Embryonic facial prominence (tissue), 1 donor: ENCODE data around the gene CBY1.
A peak's percentile ranks its signal among the peaks of the same experiment; 100 is the strongest.

Experiments
- DNase-seq: peaks from one replicate; pipeline ENCODE4 v3.0.0-alpha.2; 2016; ENCODE audit errors: extremely low spot score

Gene CBY1

DNA sequence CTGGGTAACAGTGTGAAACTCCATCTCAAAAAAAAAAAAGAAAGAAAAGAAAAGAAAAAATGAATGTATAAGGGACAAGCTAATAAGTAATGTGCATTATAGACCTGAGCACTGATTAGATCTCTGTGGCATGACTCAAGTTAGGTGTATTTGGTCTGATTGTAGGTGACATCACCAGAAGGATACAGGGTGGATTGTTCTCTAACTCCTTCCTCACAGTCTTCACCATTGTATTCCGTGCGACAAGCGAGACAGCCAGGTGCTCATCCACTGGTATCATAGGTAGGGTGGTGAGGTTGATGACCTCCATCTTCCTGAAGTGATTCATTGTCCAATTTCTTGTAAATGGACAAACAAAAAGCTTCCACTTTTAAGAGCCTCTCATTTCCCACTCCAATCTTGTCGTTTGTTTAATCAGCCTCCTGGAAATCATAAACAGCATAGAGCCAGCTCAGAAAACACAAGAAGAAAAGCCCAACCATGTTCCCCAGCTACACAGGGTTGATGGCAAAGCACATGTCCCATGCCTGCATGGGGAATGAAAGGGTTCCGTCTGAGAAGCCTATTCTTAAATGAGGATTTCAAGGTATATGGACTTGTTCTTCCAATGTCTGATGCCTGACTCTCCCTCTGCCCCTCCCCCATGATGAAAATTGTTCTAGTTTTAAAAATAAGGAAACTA lies 6.5 kb upstream of the CBY1 start:
- DNase-seq, result no peak

DNA sequence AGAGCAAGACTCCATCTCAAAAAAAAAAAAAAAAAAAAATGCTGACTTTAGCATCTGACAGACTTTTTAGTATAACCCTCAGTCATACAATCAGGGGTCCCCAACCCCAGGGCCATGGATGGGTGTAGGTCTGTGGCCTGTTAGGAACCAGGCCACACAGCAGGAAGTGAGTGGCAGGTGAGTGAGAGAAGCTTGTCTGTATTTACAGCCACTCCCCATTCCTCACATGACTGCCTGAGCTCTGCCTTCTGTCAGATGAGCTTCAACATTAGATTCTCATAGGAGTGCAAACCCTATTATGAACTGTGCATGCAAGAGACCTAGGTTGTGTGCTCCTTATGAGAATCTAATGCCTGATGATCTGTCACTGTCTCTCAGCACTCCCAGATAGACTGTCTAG lies 3.6 kb upstream of the CBY1 start:
- DNase-seq, result no peak

DNA sequence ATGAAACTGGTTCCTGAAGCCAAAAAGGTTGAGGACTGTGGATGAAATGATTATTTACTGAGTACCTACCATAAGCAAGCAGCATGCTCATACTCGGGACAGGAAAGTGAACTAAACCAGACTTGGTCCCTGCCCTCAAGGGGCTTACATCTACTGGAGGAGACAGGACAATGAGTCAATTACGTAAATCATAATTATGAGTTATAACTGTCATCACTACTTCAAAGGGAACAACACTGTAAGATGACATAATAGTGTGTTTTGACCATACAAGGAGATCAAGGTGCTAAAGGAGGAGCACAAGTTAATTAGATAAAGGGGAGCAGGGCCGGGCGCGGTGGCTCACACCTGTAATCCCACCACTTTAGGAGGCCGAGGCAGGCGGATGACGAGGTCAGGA lies 2.7 kb upstream of the CBY1 start:
- no peak for DNase-seq

DNA sequence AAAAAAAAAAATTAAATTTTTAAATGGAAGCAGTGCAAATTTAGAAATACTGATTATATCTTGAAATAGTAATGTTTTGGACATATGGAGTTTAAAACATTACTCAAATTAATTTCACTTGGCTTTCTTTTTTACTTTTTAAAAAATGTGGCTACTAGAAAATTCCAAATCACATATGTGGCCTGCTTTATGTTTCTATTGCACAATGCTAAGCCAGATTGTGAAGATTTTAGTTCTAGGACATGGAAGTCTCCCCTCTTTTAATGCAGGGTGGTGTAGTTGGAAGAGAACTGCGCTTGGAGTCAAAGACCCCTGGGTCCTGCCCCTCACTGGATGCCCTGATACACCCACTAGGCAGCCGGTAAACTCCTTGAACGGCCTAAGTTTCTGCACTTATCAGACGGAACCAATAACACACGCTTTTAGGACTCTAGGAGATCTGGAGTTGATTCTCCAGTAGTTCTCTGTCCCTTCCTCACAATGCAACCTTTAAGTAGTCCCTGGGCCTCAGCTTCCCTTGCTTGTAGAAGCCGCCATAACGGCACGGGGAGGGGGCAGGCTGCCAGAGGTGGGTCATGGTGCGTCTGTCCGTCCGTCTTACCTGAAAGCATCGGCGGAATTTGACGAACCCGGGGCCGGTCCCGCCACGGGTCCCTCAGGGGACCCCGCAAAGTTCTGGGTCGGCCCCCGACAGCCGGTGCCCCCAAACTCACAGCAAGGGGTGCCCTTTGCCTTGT lies 751 bp upstream of the CBY1 start:
- DNase-seq, result peak; percentile 11

DNA sequence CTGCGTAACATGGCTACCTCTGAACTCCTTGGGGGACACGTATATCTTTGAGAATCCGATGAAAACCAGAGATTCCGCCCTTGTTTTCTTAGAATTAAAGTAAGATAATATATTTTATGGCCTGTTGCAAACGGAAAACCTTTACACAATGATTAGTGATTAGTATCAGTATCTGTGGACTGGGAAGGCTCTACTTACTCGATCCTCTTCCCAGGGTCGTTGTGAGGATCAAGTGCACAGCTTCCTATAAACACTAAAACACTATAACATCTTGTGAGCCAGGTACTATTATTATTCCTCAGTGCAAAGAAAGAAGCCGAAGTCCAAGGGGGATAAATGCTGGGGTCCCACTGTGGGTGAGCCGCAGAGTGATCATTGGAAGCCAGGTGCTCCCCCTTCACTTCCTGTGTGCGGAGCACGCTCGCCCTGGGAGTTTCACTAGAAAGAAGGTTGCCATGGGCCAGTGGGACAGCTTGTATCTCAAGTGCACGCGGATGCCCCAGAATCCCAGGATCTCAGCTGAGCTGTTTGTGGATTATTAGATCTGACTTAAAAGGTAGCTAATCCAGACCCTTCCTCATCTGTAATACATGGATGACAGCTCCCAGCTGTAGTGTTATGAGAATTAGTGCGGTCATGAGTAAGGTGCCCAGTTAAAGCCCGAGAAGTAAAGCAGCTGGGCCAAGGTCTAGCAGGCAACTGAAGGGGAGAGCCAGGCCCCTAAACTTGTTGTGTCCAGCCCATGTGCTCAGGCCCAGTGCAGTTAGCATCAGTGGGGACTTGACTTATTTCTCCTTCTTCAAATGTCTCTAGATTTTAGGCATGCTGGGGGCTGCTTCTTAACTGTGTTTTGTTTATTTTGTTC lies 839 bp downstream of the CBY1 start:
- DNase-seq, result no peak

DNA sequence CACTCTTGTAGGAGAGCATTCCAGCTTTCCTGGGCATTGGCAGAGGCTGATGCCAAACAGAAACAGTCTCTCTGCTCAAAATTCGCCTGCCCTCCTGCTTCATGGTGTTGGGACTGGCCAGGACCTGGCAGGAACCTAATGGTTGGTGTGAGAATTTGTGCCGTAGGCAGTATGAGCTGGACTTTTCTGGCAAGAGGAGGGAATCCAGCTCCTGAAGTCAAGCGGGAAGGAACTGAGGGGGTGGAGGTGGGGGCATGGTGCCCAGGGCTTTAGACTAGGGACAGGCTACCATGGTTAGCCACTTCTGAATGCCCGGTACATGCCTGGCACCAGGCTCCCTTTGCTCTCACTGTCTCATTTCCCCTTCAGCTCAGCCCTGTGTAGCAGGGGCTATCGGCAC lies 18.4 kb downstream of the CBY1 start:
- DNase-seq, result no peak

DNA sequence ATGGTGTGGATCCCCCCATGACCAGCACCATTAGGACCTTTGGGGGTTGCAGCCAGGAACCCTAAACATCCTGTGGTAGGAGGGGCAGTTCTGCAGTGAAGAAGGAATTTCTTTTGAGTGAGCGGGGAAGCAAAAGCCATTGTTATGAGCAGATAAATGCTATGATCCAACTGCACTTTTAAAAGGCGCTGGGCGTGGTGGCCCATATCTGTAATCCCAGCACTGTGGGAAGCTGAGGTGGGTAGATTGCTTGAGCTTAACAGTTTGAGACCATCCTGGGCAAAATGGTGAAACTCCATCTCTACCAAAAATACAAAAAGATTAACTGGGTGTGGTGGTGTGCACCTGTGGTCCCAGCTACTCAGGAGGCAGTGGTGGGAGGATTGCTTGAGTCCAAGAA lies 19.4 kb downstream of the CBY1 start:
- no peak for DNase-seq

DNA sequence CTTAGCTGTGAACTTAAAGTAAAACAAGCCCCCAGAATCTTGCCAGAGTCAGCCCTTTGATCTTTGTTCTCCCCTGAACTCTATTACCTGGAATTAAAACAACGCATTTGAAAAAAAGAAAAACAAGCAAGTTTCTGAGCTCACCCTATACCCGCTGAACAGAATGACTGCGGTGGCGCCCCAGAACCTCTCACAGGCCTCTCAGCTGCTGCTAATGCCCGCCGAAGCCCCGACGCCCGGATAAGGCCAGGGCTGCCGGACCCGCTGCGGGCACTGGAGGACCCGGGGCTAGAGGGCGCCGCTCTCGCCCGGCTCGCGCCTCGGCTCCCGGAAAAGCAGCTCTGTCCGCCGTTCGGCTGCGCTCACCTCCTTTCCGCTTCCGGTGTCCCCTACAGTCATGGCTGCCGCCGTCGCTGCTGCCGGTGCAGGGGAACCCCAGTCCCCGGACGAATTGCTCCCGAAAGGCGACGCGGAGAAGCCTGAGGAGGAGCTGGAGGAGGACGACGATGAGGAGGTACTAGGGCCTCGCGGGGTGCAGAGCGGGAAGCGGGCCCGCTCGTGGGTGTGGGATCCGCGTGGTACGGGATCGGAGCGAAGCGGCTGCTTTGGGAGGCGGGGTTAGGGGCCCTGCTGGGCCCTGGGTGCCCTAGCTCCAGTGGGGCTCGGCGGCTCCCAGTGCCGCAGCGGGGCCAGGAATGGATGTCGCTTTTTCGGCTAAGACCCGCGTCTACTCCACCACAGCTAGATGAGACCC lies 25.3 kb downstream of the CBY1 start, which contains the start of gene TOMM22:
Gene TOMM22, plus strand, starts transcription at position 376 of the 754 bp plus-strand sequence. Its CDS starts 22 bp downstream, at position 398.
- peak; percentile 80 for DNase-seq

DNA sequence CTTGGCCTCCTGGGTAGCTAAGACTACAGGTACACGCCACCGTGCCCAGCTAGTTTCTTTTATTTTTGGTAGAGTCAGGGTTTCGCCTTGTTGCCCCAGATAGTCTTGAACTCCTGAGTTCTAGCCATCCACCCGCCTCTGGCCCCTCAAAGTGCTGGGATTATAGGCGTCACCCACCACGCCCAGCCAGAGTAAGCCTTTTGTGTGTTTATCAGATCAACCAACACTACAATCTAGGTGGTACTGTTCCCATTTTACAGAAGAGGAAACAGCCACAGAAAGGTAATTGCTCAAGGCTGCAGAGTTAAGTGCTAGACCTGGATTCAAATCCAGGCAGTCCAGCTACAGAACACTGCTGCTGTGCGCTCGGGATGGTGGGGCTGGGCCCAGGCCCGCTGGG lies 28.5 kb downstream of the CBY1 start:
- DNase-seq, result no peak

DNA sequence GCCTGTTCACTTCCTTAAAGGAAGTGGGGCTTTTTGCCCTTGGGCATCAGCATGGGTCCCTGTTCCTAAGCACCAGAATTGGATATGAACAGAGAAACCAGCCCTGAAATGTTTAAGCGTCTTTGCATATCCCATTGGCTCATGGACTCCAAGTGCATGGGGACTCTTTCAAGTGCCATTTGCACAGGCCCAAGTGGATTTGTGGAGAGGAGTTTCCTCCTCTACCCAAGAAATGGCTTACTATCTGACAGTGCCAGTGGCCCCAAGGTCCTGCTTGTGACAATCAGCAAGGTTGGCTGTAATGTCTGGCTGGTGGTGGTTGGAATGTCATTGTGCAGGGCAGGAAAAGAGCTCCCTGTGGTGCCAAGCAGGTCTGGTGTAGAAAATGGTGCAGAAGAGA lies 29.3 kb downstream of the CBY1 start:
- DNase-seq, result no peak

DNA sequence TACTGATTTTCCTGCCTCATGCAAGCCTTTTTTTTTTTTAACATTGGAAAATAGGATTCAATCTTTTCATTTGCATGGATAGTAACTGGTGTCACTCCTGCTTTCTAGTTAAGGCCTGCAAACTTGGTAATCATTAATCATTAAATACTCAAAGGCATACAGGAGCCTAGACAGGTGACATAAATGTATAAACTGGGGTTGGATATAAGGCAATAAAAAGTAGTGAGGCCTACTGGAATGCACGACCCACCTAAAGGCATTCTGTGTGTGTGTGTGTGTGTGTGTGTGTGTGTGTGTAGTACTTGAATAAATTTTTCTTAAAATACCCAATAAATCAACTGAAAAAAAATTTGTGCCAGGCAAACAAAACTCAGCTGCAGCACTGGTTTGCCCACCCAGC lies 33.2 kb downstream of the CBY1 start:
- no peak for DNase-seq

DNA sequence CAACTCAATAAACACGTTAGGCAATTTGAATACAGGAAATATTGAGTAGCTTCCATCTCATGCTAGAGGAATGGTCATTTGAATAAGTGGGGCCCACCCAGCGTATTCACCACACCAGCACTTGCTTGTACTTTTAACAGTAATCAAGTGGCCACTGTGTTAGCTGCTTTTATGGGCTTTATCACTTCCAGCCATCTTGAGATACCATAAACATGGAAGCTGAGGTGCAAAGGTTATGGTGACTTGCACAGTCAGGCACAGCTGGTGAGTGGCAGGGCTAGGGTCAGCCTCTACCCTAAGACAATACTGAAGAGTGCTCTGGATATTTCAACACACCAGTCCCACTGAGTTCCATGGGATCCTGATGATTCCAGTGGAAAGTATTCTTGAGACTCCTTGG lies 37.6 kb downstream of the CBY1 start:
- no peak for DNase-seq

DNA sequence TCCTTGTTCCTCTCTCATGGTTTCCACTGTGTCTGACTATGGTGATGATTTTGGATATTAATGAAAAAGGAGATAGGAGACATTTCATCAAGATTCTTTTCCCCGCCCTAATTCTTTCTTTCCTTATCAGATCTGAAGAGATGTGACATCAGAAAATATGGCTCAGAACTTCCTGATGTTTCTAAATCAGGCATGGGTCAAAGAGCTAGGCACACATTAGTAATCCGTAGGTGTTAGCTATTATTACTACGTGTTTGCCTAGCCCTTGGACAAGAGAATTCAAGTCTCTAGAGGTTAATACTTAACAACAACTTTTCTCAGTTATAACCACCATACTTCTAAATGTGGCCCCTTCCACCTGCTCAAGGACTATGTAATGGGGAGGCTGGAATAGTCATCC lies 38.5 kb downstream of the CBY1 start:
- no peak for DNase-seq

DNA sequence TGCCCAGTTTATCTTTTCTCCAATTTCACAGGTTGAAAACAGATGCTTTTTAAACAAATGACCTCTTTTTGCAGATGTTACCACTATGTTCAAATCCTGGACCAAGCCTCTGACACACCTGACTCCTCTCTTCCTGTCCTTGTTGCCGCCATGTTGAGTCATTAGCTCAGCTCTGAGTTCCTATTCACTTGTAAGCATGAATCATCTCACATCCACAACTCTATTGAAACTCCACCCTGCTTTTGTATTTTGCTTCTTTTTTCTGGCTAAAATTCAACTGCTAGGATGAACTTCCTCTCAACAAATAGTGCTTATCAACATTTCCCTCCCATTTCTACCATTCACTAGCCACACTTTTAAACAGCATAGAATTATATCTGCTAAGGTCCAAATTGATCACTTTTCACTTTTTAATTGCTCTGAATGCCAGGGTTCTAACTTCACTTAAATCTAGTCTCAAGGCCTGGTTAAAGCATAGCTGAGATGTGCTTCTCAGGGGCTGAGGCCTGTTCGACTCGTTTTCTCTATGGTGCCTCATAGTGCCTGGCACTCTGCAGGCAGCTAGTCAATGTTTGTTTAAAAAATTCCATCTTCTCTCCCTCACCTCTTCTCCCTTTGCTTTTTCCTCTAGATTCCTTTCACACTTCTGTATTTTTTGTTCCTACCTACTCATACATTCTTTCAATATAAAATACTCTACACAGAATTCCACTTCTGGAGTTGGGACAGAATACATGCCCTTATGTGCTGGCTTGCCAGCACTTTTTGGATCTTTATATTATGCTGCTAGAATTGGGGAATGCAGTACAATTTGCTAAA lies 40.4 kb downstream of the CBY1 start:
- no peak for DNase-seq

DNA sequence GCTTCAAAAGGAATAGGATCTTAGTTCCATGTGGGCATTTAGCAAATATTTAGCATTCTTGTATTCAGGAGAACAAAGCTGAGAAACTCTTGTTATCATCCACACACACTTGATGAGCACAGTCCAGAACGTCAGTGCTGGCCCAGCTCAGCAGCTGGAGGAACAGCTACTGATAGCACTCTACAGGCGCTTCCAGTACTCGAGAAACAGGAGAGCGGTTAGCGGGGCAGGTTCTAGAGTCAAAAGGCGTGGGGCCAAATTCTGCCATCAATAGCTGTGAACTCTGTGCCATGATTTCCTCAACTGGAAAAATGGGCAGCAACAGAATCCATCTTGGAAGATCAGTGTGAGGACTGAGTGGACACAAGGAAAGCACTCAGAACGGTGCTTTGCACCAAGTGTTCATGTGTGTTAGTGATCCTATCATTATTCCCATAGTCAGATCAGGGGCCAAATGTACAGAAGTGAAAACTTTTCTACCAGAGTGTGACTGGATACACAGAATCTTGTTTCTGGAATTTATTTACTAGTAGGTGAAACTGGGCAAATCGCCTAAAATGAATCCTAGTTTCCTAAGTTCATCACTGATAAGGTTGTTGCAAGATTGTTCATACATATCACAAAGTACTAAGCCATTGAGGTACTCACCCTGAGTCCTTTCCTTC lies 41.1 kb downstream of the CBY1 start:
- DNase-seq, result no peak

DNA sequence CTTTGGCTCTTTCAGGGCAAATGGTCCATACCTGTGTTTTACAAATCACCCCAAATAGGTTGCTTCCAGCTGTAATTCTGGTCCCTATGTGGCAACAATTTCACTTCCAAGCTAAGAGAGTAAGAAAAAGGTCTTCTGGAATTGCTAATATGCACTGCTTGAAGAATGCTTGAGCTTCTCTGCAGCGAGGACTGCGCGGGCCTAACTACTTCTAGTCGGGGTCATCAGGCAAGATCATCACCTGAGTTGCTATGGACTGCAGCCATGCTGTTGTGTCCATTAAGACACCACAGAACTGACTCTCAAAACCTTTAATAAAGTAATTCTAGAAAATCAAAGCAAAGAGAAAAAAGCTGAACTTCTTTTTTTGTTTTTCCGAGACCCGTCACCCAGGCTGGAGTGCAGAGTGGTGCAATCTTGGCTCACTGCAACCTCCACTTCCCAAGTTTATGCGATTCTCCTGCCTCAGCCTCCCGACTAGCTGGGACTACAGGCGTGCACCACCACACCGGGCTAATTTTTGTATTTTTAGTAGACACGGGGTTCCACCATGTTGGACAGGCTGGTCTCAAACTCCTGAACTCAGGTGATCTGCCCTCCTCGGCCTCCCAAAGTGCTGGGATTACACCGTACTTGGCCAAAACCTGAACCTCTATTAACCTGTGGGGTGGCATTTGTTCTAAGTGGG lies 42.1 kb downstream of the CBY1 start:
- DNase-seq, result no peak

DNA sequence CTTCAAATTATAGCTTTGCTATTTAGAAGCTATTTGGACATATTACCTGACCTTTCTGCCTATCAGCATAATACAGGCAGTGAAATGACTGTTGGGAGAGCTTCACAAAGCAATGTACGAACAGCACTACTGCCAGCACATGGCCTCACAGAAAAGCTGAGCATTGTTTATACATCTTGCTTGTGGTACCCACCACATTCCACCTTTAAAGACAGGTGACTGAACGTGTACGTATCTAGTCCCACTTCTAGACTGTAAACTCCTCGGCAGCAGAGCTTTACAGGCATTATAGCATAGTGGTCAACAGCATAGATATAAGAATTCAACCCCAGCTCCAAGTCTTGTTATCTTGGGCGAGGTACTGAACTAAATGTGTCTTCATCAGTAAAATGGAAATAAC lies 42.7 kb downstream of the CBY1 start:
- no peak for DNase-seq

DNA sequence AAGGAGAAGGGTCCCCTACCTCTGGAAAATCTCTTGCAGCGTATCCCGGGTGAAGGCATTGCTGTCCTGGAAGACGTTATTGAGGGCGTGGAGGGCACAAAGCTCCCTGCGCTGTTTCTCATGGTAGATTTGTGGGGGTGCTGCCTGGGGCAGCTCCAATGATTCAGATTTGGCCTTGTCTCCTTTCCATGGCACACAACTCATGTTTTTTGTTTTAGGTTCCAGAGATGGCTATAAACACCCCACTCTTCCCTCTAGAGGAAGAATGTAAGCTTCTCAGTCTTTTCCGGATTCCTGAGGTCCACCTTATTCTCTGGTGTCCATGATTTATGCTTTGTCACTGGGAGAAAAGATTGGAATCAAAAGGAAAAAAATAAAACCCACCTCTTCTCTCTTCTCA lies 43.3 kb downstream of the CBY1 start:
- no peak for DNase-seq

DNA sequence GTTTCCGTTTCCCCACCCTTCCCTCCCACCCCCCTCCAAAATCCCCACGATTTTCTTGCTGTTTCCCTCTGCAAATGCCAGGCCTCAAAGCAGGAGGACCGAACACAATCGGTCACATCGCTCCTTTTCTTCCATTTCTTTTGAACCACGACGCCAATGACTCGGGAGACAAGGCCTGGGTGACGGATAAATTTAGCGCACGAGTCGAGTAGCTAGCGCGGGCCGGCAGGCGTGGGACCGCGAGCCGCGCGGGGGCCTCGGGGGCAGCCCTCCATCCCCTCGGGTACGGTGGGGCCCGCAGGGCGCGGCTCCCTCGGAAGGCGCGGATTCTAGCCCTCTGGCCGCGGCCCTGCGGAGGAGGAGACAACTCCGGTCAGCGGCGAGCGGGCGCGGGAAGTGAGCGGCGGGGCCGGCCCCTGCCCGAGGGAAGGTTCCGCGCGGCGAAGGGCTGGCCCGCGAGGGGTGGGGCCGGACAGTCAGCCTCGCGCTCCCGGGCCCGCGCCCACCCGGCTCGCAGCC lies 43.9 kb downstream of the CBY1 start:
- DNase-seq, result no peak
